PC-9 (cell line): ENCODE measurements around the gene SLC6A8.

ENCODE experiments used
- EZH2 ChIP-seq: fragments of 200-600 bp; sonication (generic); IDR thresholded peaks from 2 replicates; pipeline ENCODE4 v1.8.0; 2017; ENCODE audit warnings: antibody characterized with exemption, low read depth
- TF ChIP-seq, protein P1 (sequence below): fragments of 200-600 bp; sonication (generic); conservative IDR thresholded peaks from 2 replicates; pipeline ENCODE4 v1.6.1; 2017; ENCODE audit warnings: mixed run types, antibody characterized with exemption, mild to moderate bottlenecking, moderate library complexity

DNA sequence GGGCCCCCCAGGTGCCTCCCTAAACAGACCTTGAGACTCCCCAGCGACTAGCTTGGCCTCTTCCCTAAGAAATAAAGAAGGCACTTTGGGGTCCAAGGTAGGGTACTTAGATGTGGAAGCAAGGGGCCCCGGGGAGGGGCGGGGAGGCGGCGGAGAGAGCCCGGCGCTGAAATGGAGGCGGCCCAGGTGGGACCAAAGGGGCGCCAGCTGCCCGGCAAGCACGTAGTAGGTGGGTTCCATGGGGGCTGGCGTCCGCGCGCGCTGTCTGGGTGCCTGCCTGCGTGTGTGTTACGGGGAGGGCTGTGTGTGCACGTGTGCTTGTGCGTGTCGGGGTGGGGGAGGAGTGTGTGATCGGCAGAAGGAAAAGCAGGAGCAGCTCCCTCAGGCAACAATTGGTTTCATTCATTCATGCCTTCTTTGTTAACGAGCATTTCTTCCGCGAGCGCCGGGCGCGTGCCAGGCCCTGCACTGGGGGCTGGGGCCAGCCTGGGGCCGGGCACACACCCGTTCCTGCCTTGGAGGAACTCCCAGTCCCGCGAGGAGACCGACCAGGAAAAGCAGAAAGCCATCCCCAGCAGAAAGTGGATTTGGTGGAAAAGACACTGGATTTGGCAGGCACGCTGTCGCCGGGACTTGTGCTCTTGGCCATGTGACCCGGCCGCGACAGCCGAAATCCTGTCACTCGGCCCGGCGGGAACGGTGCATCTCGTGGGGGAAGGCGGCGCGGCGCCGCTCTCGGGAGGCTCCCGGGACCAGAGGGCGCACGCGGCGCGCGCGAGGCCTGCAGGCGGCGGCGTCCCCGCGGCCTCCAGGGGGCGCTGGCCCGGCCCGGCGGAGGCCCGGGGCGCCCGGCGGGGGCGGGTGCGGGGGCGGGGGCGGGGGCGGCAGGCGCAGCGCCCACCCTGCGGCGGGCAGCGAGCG is 44.0 kb upstream of the SLC6A8 start:
- TF ChIP-seq, protein P1, sequence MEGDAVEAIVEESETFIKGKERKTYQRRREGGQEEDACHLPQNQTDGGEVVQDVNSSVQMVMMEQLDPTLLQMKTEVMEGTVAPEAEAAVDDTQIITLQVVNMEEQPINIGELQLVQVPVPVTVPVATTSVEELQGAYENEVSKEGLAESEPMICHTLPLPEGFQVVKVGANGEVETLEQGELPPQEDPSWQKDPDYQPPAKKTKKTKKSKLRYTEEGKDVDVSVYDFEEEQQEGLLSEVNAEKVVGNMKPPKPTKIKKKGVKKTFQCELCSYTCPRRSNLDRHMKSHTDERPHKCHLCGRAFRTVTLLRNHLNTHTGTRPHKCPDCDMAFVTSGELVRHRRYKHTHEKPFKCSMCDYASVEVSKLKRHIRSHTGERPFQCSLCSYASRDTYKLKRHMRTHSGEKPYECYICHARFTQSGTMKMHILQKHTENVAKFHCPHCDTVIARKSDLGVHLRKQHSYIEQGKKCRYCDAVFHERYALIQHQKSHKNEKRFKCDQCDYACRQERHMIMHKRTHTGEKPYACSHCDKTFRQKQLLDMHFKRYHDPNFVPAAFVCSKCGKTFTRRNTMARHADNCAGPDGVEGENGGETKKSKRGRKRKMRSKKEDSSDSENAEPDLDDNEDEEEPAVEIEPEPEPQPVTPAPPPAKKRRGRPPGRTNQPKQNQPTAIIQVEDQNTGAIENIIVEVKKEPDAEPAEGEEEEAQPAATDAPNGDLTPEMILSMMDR, result no peak; the same call in 1 of the 2 replicates
- no peak for TF ChIP-seq EZH2
